Measurements from ENCODE around the gene RBBP8NL.

RBBP8NL gene

GRCh38 chr20:62419759-62420158 is 7.6 kb downstream of the RBBP8NL start:
- DNase-seq, result no peak

DNA sequence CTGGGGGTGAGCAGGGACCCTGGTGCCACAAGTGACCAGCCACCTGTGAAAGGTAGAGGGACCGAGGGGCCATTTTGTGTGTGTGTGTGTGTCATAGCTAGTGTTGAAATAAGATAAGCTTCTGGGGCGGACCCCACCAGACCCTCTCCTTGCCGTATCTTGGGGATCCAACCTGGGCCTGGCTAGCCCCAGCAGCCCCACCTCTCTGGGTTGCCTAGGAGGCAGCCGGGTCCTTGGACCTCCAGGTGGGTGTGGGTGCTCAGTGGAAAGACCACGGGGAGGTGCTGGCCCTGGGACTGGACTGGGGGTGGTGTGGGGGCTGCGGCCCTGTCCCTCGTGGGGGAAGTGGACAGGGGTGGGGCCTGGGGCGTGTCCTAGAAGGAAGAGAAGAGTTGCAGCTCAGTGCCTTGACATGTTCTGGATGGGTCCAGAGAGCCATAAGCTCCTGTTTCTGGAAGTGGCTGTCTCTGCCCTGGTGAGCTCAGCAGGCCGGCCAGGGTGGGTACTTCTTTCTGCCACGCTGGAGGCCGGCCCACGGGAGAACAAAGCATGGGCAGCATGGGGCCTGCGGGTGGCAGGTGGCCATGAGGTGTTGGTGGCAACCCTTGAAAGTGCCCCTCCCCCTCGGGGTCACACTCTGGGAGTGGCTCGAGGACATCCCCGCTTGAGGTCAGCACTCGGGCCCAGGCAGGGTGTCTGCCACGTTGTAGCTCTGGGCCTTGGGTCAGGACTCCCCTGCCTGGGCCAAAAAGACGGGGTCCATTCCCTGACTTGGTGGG is 8.4 kb downstream of the RBBP8NL start:
- DNase-seq, result no peak

GRCh38 chr20:62417981-62418708 is 9.2 kb downstream of the RBBP8NL start:
- no peak for DNase-seq

DNA sequence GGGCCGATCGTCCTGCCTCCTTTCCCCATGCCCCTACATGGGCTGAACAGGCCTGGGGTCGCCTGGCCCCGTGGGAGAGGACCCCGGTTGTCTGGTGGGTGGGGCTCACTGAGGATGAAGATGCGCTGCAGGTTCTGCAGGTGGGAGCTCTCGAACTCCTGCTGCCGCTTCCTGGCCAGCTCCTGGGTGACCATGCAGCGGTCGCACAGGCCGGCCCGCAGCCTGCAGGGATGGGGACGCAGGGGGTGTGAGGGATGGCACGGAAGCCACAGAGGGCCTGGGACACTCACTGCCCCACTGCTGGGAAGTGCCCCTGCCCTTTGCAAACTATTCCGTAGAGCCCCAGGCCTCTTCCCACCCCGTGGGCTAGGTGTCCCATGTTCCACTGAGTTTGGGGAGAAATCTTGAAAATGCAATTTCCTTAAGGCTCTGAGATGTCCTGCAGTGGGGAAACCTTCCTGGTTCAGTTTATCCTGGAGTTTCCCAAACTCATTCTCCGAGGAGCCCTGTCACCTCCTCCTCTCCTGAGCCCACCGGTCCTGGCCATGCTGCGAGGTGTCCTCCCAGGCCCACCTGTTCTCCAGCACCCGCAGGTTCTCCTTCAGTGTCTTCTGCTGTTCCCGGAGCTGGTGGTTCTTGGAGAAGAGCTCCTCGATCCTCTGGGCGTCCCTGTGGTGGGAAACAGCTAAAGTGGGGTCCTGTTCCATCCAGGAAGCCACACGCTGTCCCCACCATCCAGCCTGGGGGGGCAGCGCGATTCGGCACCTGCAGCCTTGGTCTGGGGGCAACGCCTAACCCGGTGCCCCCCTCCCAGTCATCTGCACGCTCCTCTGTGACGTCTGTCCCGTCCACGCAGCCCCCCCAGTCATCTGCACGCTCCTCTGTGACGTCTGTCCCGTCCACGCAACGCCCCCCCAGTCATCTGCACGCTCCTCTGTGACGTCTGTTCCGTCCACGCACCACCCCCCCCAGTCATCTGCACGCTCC is 10.4 kb downstream of the RBBP8NL start:
- no peak for DNase-seq

DNA sequence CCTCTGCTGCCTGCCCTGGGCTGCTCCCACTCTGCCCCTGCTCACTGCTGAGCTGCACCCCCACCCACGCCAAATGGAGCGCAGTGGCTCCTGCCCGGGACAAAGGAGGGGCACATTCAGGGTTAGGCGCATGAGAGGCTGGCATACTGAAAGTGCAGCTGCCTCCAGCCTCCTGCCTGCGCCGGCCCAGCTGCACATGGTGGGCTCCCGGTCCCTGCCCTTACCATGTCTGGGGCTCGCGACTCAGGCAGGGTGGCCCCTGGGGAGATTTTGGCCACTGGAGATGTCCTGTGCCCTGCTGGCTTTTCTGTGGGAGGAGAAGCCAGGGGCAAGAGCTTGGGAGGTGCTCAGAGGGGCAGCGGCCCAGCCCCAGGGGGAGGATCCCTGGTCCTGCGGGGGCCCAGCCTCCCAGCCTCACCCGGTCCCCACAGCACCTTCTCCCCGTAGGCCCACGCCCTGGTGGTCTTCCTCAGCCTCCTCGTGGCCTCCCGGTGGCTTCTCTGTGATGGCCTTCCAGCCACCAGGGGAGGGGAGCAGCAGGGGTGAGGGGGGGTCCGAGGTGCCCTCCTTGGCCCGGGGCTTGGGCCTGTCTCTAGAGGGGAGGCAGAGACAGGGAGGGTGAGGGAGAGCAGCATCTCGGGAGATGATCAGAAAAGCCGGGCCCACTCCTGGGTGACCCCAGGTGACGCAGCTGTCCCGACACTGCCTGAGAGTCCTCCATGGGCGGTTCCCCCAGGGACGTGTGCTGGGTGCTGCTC is 11.8 kb downstream of the RBBP8NL start:
- no peak for DNase-seq

GRCh38 chr20:62413896-62414481 is 13.3 kb downstream of the RBBP8NL start:
- no peak for DNase-seq

DNA sequence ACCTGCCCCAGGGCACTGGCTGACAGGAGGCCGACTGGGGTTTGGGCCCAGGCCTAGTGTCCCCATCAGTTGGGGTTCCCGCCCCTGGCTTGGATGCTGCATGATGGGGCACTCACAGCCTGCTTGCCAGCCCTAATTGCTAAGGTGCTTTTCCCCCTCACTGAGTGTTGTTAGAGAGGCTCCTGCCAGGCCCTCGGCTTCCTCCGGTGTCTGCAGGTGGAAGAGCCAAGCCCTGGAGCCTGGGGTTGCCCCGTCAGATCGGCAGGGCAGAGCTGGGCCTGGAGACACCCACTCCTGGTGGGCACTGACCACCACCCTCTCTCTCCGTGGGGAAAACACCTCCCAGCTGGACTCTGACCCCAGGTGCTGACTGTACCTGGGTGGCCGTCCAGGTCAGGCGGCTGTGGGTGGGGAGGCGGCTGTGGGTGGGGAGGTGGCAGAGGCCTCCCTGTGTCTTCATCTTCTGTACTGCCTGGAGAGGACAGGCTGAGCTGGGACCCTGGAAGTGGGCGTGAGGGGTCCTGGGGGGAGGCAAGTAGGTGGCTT is 14.2 kb downstream of the RBBP8NL start:
- no peak for DNase-seq

DNA sequence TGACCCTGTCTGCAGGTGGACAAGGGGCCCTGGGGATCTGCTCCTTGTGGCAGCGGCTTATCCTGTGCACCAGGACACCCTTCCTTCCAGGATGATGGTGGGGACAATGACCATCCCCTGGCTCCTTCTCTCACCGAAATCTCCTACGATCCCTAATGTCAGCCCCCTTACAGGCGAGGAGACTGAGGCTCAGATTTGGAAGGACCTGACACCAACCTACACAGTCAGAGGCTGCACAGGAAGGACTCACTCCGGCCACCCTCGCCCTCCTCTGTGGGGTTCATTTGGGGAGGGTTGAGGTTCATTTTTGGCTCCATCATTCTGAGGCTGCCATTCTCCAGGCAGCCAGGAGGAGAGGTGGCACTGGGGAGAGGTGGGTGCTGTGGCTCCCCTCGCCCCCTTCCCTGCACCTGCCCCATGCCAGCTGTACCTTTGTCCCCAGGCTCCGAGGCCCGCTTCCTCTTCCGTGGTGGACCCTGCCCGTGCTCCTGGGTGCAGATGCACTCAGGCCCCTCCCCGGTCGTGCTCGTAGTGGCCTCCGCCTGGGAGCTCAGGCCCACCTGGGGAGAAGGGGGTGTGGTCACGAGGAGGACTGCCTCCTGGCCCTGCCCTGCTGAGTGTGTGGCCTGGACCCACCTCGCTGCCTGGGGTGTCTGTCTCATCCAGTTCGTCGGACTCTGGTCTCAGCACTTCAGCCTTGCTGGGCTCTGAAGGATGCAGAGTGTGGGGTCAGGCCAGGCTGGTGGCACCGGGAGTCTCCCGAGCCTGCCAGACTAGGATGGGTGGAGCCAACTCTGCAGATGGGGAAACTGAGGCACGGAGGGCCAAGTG is 14.9 kb downstream of the RBBP8NL start:
- DNase-seq, result no peak

DNA sequence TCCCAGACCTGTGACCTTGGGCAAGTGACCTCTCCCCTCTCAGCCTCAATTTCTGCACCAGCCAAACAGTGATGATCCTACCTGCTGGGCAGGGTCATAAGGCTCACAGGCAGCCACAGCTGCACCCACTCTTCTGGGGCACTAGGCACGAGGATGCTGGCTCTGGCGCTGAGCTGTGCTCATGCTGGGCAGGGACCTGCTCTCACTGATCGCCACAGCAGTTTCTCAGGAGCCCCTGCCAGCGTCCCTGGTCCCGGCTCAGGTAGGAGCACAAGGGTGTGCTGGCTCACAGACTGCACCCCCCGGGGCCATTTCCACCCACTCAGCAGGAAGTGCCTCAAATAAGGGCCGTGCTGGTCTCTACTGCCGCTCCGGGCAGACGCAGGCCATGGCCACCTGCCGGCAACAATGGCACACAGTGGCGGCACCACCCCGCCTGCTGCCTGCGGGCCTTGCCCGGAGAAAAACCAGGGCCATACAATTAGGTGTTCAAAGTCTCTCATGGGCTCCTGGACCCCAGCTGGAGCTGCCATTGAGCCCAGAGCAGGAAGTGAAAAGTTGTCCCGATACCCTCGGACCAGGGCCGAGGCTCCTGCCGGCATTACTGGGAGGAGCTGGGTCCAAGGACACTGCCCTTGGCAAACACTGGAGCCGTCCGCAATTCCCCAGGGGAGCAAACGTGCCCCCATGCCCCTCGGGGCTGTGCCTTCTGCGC is 15.7 kb downstream of the RBBP8NL start:
- DNase-seq, result no peak

GRCh38 chr20:62410746-62411478 is 16.4 kb downstream of the RBBP8NL start:
- no peak for DNase-seq

DNA sequence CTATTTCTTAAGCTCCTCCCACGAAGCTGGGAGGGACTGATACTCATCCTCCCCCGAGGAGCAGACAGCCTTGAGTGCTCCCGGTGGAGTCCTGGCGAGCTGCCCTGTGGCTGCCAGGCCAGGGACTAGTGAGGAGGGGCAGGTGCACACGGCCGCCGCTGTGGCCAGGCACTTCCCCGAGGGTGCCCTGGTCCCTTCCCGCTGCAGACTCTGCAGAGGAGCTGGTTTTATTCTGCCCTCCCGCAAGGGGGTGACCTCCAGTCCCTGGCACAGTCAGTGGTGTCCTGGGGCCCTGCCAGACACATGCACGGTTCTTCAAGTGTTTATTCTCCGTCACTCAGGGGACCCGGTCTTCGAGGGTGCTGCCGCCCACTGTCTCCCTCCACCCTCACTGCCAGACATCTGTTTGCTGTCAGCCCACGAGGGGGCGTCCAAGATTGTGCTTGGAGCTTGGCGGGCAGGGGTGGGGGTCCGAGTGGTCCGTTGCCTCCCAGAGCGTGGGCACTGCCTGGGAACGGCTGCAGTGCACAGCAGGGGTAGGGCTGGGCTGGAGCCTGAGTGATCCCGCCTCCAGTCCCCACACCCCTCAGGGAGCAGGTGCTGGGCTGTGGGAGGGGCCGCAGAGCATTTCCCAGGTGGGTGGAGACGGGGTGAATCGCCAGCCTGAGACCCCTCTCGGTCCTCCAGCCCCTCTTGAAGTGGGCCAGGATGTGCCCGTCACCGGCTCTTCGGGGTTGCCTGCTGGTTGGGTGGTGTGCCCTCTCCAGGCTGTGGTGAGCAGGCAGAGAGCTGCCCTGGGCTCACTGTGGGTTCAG is 17.2 kb downstream of the RBBP8NL start:
- peak; percentile 44 for DNase-seq

DNA sequence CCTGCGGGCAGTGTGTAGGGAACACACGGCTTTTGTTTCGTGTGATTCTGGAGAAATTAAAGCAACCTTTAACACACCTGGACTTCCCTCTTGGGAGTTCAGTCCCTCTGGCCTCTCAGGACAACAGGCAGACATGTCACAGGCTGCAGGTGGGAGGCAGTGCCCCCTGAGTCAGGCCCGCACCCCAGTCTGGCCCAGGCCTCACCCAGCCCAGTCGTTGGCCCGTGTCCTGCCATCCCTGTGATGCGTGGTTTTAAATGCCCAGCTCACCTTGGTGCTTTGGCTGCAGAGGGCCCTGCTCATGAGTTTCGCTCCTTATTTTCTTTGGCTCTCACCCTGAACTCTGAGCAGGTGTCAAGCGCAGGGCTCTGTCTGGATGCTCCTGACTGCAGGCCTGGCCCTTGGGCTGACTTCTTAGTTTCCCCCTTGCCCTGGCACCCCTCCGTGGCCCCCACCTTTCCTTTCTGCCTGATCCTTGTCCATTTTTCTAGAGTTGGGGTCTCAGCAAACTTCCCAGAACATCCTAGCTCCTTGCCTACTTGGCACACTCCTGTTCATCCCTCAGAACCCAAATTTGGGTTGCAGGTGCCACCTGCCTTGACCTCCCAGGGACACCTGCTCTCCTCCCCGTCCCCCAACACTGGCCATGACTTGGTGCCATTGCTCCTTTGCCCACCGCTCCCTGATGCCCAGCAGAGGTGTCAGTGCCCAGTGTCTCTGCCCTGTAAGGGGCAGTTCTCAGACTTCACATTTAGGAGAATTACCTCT is 18.1 kb downstream of the RBBP8NL start:
- no peak for DNase-seq

- no peak for DNase-seq
Observed at GRCh38 chr20:62408640-62409039, 18.7 kb downstream of the RBBP8NL start.

GRCh38 chr20:62408055-62408454 is 19.3 kb downstream of the RBBP8NL start:
- no peak for DNase-seq

GRCh38 chr20:62407221-62407992 is 19.9 kb downstream of the RBBP8NL start, which contains the start of gene CABLES2:
Gene CABLES2, minus strand, starts transcription at chr20:62407285. Its CDS starts 9 bp downstream, at chr20:62407276.
- DNase-seq, result peak; percentile 90

- DNase-seq, result no peak
Observed at GRCh38 chr20:62406635-62407176, 20.6 kb downstream of the RBBP8NL start.

Measured in NCI-H2227 treated with DMSO at 0.1 percent for 48 hours (cell line).